ENCODE results near the gene FIG4.

FIG4 gene

GRCh38 chr6:109687271-109687761, 3.8 kb upstream of the FIG4 start:
- H3K27ac ChIP-seq = no peak overlapping the region
- TF ChIP-seq CTCF (conservative IDR thresholded peaks at IDR 0.05) = no peak

GRCh38 chr6:109690373-109690736, 741 bp upstream of the FIG4 start:
- TF ChIP-seq CTCF (conservative IDR thresholded peaks at IDR 0.05) = no peak
- peak overlapping the region; percentile 78 for H3K27ac ChIP-seq

- no peak overlapping the region for H3K27ac ChIP-seq
- no peak for TF ChIP-seq CTCF (conservative IDR thresholded peaks at IDR 0.05)
Observed at GRCh38 chr6:109693111-109693510, 2.0 kb downstream of the FIG4 start.

GRCh38 chr6:109695468-109695867, 4.4 kb downstream of the FIG4 start:
- no peak; the same call in 1 of the 2 replicates for TF ChIP-seq CTCF (conservative IDR thresholded peaks at IDR 0.05)
- no peak overlapping the region for H3K27ac ChIP-seq

- no peak overlapping the region for H3K27ac ChIP-seq
- no peak for TF ChIP-seq CTCF (conservative IDR thresholded peaks at IDR 0.05)
Observed at GRCh38 chr6:109696355-109696754, 5.3 kb downstream of the FIG4 start.

GRCh38 chr6:109701221-109701620, 10.1 kb downstream of the FIG4 start:
- no peak overlapping the region for H3K27ac ChIP-seq
- TF ChIP-seq CTCF (conservative IDR thresholded peaks at IDR 0.05) = no peak

- no peak overlapping the region for H3K27ac ChIP-seq
- no peak for TF ChIP-seq CTCF (conservative IDR thresholded peaks at IDR 0.05)
Observed at GRCh38 chr6:109701774-109702173, 10.7 kb downstream of the FIG4 start.

- H3K27ac ChIP-seq = no peak overlapping the region
- no peak for TF ChIP-seq CTCF (conservative IDR thresholded peaks at IDR 0.05)
Observed at GRCh38 chr6:109702791-109703190, 11.7 kb downstream of the FIG4 start.
